MCF 10A (cell line): Measurements from ENCODE around the gene MBD6. TPM values are rescaled to one million over a fixed set of nuclear protein-coding genes. Genes with fewer than 3 reads are reported as not detected.

ENCODE experiments used
- BruUV-seq: library from RNA; stranded (reverse); fragments of 400-500 nt; replicated peaks from 2 replicates; lab custom pipeline; 2021; lab: Mats Ljungman, UMichigan
- CTCF ChIA-PET: fragments of 300-600 bp; sonication (Branson Sonifier 250); formaldehyde crosslinking; extraction: SDS; loops from one replicate; lab custom pipeline; 2021; ENCODE audit warnings: antibody characterized with exemption, inconsistent platforms; lab: Yijun Ruan, JAX
- POLR2A ChIA-PET: fragments of 300-600, 350-650 bp; sonication (Branson Sonifier 250); formaldehyde crosslinking; extraction: SDS; loops from one replicate; lab custom pipeline; 2020; ENCODE audit warnings: antibody characterized with exemption, inconsistent platforms; lab: Yijun Ruan, JAX
- DNase-seq: peaks from one replicate; pipeline ENCODE4 v3.0.0-alpha.2; 2018; ENCODE audit not compliant: unreplicated experiment
- H3K27ac Mint-ChIP-seq: one replicate; pipeline ENCODE4 v1.8.0; 2022; ENCODE audit warnings: mild to moderate bottlenecking, low read depth, mixed read lengths; ENCODE audit not compliant: unreplicated experiment
- H3K27me3 Mint-ChIP-seq: one replicate; pipeline ENCODE4 v1.8.0; 2022; ENCODE audit warnings: mixed read lengths; ENCODE audit not compliant: insufficient read depth, unreplicated experiment
- H3K36me3 Mint-ChIP-seq: one replicate; pipeline ENCODE4 v1.8.0; 2022; ENCODE audit warnings: mild to moderate bottlenecking, moderate library complexity, mixed read lengths; ENCODE audit not compliant: insufficient read depth, unreplicated experiment
- H3K4me1 Mint-ChIP-seq: one replicate; pipeline ENCODE4 v1.8.0; 2022; ENCODE audit warnings: mixed read lengths; ENCODE audit not compliant: insufficient read depth, unreplicated experiment
- H3K4me3 Mint-ChIP-seq: one replicate; pipeline ENCODE4 v1.8.0; 2022; ENCODE audit warnings: mild to moderate bottlenecking, moderate library complexity, mixed read lengths; ENCODE audit not compliant: unreplicated experiment
- H3K9me3 Mint-ChIP-seq: one replicate; pipeline ENCODE4 v1.8.0; 2022; ENCODE audit warnings: mixed read lengths; ENCODE audit not compliant: unreplicated experiment
- CTCF ChIP-seq: fragments of 200-600 bp; IDR thresholded peaks from one replicate; pipeline ENCODE4 v1.8.0; 2022; ENCODE audit warnings: antibody characterized with exemption, mild to moderate bottlenecking; ENCODE audit not compliant: unreplicated experiment
- intact Hi-C: fragments of 100-400 bp; cut with micrococcal nuclease; formaldehyde crosslinking; loops from 2 replicates; pipeline ENCODE4 v1.14.1; 2022
- total RNA-seq: library from RNA; stranded (reverse); gene quantifications from 2 replicates; pipeline ENCODE4 v1.2.3, GENCODE V29; 2022

The MBD6 gene
- total RNA-seq, 1 experiment from 2014 or later, result 96.5 TPM

- H3K9me3 Mint-ChIP-seq, result no peaks in the 10 kb centered on the region
- no TSS peak for BruUV-seq
- POLR2A ChIA-PET, result interaction anchor here (1.4 kb wide), 1 partner anchor 46 kb away, joined by 4 read pairs; the partner anchor contains the start of gene DDIT3
- H3K27me3 Mint-ChIP-seq, result peaks cover 86% of the 10 kb centered on the region
- CTCF ChIA-PET, result interaction anchor here (0.5 to 2.7 kb wide), 6 partner anchors 11 to 1253 kb away, joined by 3 to 18 read pairs (median 4); no protein-coding TSS in a partner anchor
- no peak overlapping the region for H3K4me3 Mint-ChIP-seq
- no peak for TF ChIP-seq CTCF
- H3K4me1 Mint-ChIP-seq, result peaks cover 7% of the 10 kb centered on the region
- no peak for DNase-seq
- H3K36me3 Mint-ChIP-seq, result no peaks in the 10 kb centered on the region
- no peak overlapping the region for H3K27ac Mint-ChIP-seq
- intact Hi-C loops, result no loop called here
Observed at GRCh38 chr12:57474430-57474829, 48.2 kb upstream of the MBD6 start.

- ChIA-PET POLR2A (interaction anchor here (1.4 kb wide), 1 partner anchor 45 kb away, joined by 4 read pairs; the partner anchor contains the start of gene DDIT3), CTCF (interaction anchor here (0.7 to 2.7 kb wide), 4 partner anchors 12 to 18 kb away, joined by 3 to 18 read pairs (median 4); no protein-coding TSS in a partner anchor)
- no peak for DNase-seq
- H3K4me1 Mint-ChIP-seq, result peaks cover 7% of the 10 kb centered on the region
- H3K36me3 Mint-ChIP-seq, result no peaks in the 10 kb centered on the region
- intact Hi-C loops, result no loop called here
- BruUV-seq, result no TSS peak
- TF ChIP-seq CTCF, result no peak
- no peaks in the 10 kb centered on the region for H3K9me3 Mint-ChIP-seq
- no peak overlapping the region for H3K27ac Mint-ChIP-seq
- no peak overlapping the region for H3K4me3 Mint-ChIP-seq
- H3K27me3 Mint-ChIP-seq, result peaks cover 86% of the 10 kb centered on the region
Observed at GRCh38 chr12:57474862-57475261, 47.8 kb upstream of the MBD6 start.

- ChIA-PET POLR2A (interaction anchor here (1.4 kb wide), 1 partner anchor 44 kb away, joined by 4 read pairs; the partner anchor contains the start of gene DDIT3), CTCF (interaction anchor here (0.5 to 2.7 kb wide), 5 partner anchors 13 to 48 kb away, joined by 3 to 18 read pairs (median 3); no protein-coding TSS in a partner anchor)
- BruUV-seq, result no TSS peak
- no peak overlapping the region for H3K27ac Mint-ChIP-seq
- DNase-seq, result no peak
- H3K4me1 Mint-ChIP-seq, result peaks cover 7% of the 10 kb centered on the region
- peak overlapping the region; percentile 31 for H3K4me3 Mint-ChIP-seq
- no peaks in the 10 kb centered on the region for H3K9me3 Mint-ChIP-seq
- TF ChIP-seq CTCF, result no peak
- H3K27me3 Mint-ChIP-seq, result peaks cover 87% of the 10 kb centered on the region
- no peaks in the 10 kb centered on the region for H3K36me3 Mint-ChIP-seq
- intact Hi-C loops, result no loop called here
Observed at GRCh38 chr12:57475271-57476161, 47.1 kb upstream of the MBD6 start.
